ENCODE data around the gene SLC20A1.
"Not testable (repeated sequence)": the region's sequence is repeated elsewhere in the genome, so short reads cannot be mapped to it uniquely, and the experiment has no call there.

GRCh38 chr2:112706947-112707346 lies 61.2 kb downstream of the SLC20A1 start:
- not testable (repeated sequence) for TF ChIP-seq BACH2 (CRISPR knock-in tag; IDR thresholded peaks at IDR 0.05; ENCODE audit: borderline replicate concordance); ZNF8 (CRISPR knock-in tag; IDR thresholded peaks at IDR 0.05); POU6F1 (CRISPR knock-in tag; IDR thresholded peaks at IDR 0.05; ENCODE audit: borderline replicate concordance, low read depth); CREB5 (CRISPR knock-in tag; IDR thresholded peaks at IDR 0.05; ENCODE audit: low read depth); ISL1 (CRISPR knock-in tag; IDR thresholded peaks at IDR 0.05); GLIS3 (CRISPR knock-in tag; IDR thresholded peaks at IDR 0.05); PATZ1 (CRISPR knock-in tag; IDR thresholded peaks at IDR 0.05; ENCODE audit: borderline replicate concordance); ZFP3 (CRISPR knock-in tag; IDR thresholded peaks at IDR 0.05); CSRNP3 (CRISPR knock-in tag; IDR thresholded peaks at IDR 0.05)
